HL-60 (cell line): ENCODE results near the gene ZWINT.

Experiments used
- DNase-seq, 2 experiments: peaks; one replicate each; pipeline ENCODE4 v3.0.0-alpha.2; 2010 to 2020; ENCODE audit warnings: low read depth in 1 of 2, low spot score in 1 of 2
- H3K27ac ChIP-seq: fragments of 250-450 bp; sonication (Bioruptor Pico); replicated peaks from 2 replicates; pipeline ENCODE4 v1.5.1; 2020; ENCODE audit warnings: mild to moderate bottlenecking, moderate library complexity
- H3K27me3 ChIP-seq: fragments of 250-450 bp; sonication (Bioruptor Pico); 2 replicates; pipeline ENCODE4 v1.5.1; 2021; ENCODE audit warnings: mild to moderate bottlenecking, moderate library complexity; ENCODE audit not compliant: insufficient read depth, poor library complexity, severe bottlenecking
- H3K4me3 ChIP-seq: replicated peaks from 2 replicates; pipeline ENCODE4 v1.5.1; 2011; ENCODE audit warnings: mild to moderate bottlenecking, control low read depth, low read length; ENCODE audit not compliant: insufficient read depth
- GABPA ChIP-seq: IDR thresholded peaks from 2 replicates; pipeline ENCODE4 v1.6.1; 2012; ENCODE audit warnings: low read depth
- POLR2AphosphoS5 ChIP-seq: IDR thresholded peaks from 2 replicates; pipeline ENCODE4 v1.6.1; 2012; ENCODE audit warnings: low read depth
- SPI1 ChIP-seq: IDR thresholded peaks from 2 replicates; pipeline ENCODE4 v1.6.1; 2012; ENCODE audit warnings: low read depth, mild to moderate bottlenecking, borderline replicate concordance
- TF ChIP-seq, protein P1 (sequence below): IDR thresholded peaks from one replicate; pipeline ENCODE4 v1.5.1; 2011; ENCODE audit warnings: low read length, control low read depth, inconsistent platforms; ENCODE audit not compliant: insufficient read depth
- TF ChIP-seq, protein P2 (sequence below): IDR thresholded peaks from 2 replicates; pipeline ENCODE4 v1.6.1; 2012; ENCODE audit warnings: low read depth; ENCODE audit not compliant: insufficient replicate concordance

Gene ZWINT

DNA sequence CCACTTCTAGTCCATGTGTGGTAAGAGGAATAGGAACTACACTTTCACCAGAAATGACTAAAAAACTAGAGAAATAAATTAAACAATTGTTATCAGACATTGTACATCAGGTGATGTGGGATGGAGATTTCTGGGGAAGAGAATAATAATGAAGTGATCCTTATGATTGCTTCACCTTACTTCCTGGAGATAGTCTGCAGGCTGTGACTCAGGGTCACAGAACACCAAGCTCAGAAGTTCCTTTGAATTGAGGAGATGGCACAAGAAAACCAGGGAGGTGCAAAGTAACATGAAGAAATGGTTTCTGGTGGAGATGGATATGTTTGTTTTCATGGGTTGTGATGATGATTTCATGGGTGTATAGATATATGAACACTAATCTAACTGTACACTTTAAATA, 44.5 kb downstream of the ZWINT start:
- Histone ChIP-seq H3K27ac (no peak overlapping the region), H3K4me3 (no peak overlapping the region), H3K27me3 (no peaks in the 10 kb centered on the region)
- no peak for DNase-seq
- no peak for TF ChIP-seq SPI1
- no peak for TF ChIP-seq POLR2AphosphoS5
- TF ChIP-seq, protein P1, sequence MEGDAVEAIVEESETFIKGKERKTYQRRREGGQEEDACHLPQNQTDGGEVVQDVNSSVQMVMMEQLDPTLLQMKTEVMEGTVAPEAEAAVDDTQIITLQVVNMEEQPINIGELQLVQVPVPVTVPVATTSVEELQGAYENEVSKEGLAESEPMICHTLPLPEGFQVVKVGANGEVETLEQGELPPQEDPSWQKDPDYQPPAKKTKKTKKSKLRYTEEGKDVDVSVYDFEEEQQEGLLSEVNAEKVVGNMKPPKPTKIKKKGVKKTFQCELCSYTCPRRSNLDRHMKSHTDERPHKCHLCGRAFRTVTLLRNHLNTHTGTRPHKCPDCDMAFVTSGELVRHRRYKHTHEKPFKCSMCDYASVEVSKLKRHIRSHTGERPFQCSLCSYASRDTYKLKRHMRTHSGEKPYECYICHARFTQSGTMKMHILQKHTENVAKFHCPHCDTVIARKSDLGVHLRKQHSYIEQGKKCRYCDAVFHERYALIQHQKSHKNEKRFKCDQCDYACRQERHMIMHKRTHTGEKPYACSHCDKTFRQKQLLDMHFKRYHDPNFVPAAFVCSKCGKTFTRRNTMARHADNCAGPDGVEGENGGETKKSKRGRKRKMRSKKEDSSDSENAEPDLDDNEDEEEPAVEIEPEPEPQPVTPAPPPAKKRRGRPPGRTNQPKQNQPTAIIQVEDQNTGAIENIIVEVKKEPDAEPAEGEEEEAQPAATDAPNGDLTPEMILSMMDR, result no peak
- TF ChIP-seq, protein P2, sequence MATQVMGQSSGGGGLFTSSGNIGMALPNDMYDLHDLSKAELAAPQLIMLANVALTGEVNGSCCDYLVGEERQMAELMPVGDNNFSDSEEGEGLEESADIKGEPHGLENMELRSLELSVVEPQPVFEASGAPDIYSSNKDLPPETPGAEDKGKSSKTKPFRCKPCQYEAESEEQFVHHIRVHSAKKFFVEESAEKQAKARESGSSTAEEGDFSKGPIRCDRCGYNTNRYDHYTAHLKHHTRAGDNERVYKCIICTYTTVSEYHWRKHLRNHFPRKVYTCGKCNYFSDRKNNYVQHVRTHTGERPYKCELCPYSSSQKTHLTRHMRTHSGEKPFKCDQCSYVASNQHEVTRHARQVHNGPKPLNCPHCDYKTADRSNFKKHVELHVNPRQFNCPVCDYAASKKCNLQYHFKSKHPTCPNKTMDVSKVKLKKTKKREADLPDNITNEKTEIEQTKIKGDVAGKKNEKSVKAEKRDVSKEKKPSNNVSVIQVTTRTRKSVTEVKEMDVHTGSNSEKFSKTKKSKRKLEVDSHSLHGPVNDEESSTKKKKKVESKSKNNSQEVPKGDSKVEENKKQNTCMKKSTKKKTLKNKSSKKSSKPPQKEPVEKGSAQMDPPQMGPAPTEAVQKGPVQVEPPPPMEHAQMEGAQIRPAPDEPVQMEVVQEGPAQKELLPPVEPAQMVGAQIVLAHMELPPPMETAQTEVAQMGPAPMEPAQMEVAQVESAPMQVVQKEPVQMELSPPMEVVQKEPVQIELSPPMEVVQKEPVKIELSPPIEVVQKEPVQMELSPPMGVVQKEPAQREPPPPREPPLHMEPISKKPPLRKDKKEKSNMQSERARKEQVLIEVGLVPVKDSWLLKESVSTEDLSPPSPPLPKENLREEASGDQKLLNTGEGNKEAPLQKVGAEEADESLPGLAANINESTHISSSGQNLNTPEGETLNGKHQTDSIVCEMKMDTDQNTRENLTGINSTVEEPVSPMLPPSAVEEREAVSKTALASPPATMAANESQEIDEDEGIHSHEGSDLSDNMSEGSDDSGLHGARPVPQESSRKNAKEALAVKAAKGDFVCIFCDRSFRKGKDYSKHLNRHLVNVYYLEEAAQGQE, result no peak
- TF ChIP-seq GABPA, result no peak
